Measurements from ENCODE around the gene RFTN2.
"Not testable (repeated sequence)": the region's sequence is repeated elsewhere in the genome, so short reads cannot be mapped to it uniquely, and the experiment has no call there.

DNA sequence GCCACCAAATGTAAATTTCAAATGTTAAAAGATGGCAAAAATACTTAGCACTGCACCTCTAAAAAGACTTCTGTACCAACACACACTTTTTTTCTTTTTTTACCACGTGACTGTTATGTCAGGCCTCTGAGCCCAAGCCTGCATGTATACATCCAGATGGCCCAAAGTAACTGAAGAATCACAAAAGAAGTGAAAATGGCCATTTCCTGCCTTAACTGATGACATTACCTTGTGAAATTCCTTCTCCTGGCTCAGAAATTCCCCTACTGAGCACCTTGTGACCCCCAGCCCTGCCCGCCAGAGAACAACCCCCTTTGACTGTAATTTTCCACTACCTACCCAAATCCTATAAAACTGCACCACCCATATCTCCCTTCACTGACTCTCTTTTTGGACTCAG lies 97.1 kb downstream of the RFTN2 start:
- not testable (repeated sequence) for TF ChIP-seq POLR2AphosphoS5, EP300 (IDR thresholded peaks at IDR 0.05)
- TF ChIP-seq, protein P1, sequence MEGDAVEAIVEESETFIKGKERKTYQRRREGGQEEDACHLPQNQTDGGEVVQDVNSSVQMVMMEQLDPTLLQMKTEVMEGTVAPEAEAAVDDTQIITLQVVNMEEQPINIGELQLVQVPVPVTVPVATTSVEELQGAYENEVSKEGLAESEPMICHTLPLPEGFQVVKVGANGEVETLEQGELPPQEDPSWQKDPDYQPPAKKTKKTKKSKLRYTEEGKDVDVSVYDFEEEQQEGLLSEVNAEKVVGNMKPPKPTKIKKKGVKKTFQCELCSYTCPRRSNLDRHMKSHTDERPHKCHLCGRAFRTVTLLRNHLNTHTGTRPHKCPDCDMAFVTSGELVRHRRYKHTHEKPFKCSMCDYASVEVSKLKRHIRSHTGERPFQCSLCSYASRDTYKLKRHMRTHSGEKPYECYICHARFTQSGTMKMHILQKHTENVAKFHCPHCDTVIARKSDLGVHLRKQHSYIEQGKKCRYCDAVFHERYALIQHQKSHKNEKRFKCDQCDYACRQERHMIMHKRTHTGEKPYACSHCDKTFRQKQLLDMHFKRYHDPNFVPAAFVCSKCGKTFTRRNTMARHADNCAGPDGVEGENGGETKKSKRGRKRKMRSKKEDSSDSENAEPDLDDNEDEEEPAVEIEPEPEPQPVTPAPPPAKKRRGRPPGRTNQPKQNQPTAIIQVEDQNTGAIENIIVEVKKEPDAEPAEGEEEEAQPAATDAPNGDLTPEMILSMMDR (IDR thresholded peaks at IDR 0.05), result not testable (repeated sequence)

Data from sigmoid colon (tissue), 4 donors.